Measurements from ENCODE around the gene FAM107B. TPM values are rescaled to one million over a fixed set of nuclear protein-coding genes. Genes with fewer than 3 reads are reported as not detected.
"Not testable (repeated sequence)": the region's sequence is repeated elsewhere in the genome, so short reads cannot be mapped to it uniquely, and the experiment has no call there.

FAM107B gene
- total RNA-seq, 2 experiments from 2014 or later: 188 to 200 TPM

DNA sequence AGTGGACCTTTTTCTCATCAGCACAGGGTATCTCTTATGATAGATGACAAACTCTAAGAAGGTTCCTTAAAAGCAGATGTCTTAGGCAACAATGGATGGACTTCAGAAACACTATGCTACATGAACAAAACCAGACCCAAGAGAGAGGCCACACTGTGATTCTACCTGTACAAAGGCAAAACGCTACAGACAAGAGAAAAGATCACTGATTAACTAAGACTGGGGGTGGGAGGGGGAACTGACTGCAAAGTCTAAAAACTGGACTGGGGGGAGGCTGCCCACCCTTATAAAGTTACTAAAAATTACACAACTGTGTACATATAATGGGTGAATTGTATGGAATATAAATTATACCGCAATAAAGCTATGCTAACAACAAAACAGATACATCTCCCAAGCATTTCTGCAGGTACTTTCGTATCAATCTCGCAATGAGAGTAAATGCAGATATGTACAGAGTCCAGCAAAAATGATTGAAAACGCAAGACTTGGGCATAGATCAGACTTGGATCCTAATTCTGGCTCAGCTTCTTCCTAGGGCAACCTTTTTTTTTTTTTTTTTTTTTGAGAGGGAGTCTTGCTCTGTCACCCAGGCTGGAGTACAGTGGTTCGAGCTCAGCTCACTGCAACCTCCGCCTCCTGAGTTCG, 179.7 kb downstream of the FAM107B start:
- POLR2A ChIA-PET: interaction anchor here (0.6 kb wide), 2 partner anchors 12 to 42 kb away, joined by 4 to 5 read pairs; no protein-coding TSS in a partner anchor
- Mint-ChIP-seq H3K27ac (peak overlapping the region; percentile 22), H3K4me3 (no peak overlapping the region), H3K4me1 (peaks cover 51% of the 10 kb centered on the region), H3K27me3 (no peaks in the 10 kb centered on the region), H3K36me3 (peaks cover 51% of the 10 kb centered on the region), H3K9me3 (no peaks in the 10 kb centered on the region)
- DNase-seq (no peak), ATAC-seq (ENCODE audit: low read depth) (no peak)

DNA sequence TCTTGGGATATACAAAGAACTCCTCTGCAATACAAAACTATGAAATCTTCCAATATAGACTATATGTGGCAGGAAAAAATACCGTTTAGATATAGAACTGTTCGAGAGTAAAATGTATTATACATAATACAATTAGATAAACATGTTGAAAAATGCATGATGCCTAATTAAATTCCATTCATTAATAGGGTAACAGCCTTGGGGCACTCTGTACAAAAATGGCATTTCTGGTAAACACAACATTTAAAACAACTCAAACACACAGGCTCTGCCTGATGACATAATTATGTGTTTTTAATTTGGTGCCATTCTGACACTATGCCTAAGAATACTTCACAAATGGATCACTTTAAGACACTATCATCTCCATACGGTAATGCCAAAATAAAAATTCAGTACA, 180.9 kb downstream of the FAM107B start:
- no peak for DNase-seq
- Mint-ChIP-seq H3K9me3 (no peaks in the 10 kb centered on the region), H3K36me3 (peaks cover 48% of the 10 kb centered on the region), H3K4me1 (peaks cover 48% of the 10 kb centered on the region), H3K27ac (no peak overlapping the region), H3K27me3 (no peaks in the 10 kb centered on the region), H3K4me3 (no peak overlapping the region)
- POLR2A ChIA-PET: no interaction called here
- ATAC-seq (ENCODE audit: low read depth): no peak

DNA sequence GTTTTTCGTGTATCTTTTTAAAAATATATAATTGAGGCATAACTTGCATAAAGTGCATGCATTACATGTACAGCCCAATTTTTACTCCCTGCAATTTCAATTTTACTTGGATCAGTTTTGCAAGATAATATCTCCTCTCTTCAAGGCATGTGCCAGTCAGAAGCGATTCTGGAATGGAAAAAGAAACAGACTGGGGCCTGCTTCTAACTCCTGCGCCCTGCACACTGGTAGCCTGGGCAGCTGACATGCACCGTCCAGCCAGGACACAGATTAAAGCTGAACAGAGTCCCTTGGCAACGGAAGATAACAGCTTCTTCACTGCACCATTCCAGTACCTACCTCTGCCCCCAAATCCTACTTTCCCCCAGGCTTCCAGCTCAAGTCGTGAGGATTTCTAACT, 182.1 kb downstream of the FAM107B start:
- Mint-ChIP-seq H3K4me3 (no peak overlapping the region), H3K9me3 (no peaks in the 10 kb centered on the region), H3K27ac (no peak overlapping the region), H3K4me1 (peaks cover 52% of the 10 kb centered on the region), H3K27me3 (no peaks in the 10 kb centered on the region), H3K36me3 (peaks cover 45% of the 10 kb centered on the region)
- no peak for ATAC-seq (ENCODE audit: low read depth)
- POLR2A ChIA-PET: interaction anchor here (1.4 kb wide), 1 partner anchor 9 kb away, joined by 3 read pairs; no protein-coding TSS in a partner anchor
- no peak for DNase-seq

DNA sequence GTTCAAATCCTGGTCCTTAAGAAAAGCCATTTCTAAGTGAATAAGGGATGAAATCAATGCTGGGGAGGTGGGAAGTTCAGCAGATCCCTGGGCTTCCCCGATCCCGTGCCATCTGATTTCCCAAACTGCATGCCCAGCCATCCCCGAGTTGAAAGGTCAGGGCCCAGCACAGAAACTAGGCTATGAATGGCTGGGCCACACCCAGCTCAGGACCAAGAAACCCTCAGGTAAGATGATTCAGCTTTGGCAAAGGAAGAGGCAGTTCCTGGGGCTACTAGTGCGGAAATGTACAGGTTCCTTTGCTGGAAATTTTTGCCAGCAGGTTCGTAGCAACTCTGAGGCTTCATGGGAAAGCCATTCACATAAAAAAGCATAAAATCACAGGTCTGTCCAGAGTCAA, 182.7 kb downstream of the FAM107B start:
- Mint-ChIP-seq H3K27me3 (no peaks in the 10 kb centered on the region), H3K9me3 (no peaks in the 10 kb centered on the region), H3K27ac (no peak overlapping the region), H3K36me3 (peaks cover 42% of the 10 kb centered on the region), H3K4me1 (peaks cover 54% of the 10 kb centered on the region), H3K4me3 (no peak overlapping the region)
- no peak for DNase-seq
- POLR2A ChIA-PET: interaction anchor here (1.4 kb wide), 1 partner anchor 10 kb away, joined by 3 read pairs; no protein-coding TSS in a partner anchor
- no peak for ATAC-seq (ENCODE audit: low read depth)

DNA sequence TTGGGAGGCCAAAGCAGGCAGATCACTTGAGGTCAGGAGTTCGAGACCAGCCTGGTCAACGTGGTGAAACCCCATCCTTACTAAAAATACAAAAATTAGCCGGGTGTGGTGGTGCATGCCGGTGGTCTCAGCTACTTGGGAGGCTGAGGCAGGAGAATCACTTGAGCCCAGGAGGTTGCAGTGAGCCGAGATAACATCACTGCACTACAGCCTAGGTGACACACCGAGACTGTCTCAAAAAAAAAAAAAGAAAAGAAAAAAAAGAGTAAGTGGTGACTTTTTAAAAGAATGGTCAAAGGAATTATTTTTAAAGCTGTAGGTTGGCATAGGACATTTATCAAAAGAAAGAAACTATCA, 185.8 kb downstream of the FAM107B start:
- not testable (repeated sequence) for DNase-seq; ATAC-seq (ENCODE audit: low read depth); H3K27me3 Mint-ChIP-seq; H3K9me3 Mint-ChIP-seq
- H3K4me1 Mint-ChIP-seq: peaks cover 74% of the 10 kb centered on the region
- peak overlapping the region; percentile 94 for H3K27ac Mint-ChIP-seq
- peaks cover 29% of the 10 kb centered on the region for H3K36me3 Mint-ChIP-seq
- POLR2A ChIA-PET: interaction anchor here (1.0 to 3.2 kb wide), 5 partner anchors 19 to 289 kb away, joined by 3 to 26 read pairs (median 4); partner anchors contain the start of genes CDNF, HSPA14, MSANTD7 and SUV39H2
- H3K4me3 Mint-ChIP-seq: peak overlapping the region; percentile 72

DNA sequence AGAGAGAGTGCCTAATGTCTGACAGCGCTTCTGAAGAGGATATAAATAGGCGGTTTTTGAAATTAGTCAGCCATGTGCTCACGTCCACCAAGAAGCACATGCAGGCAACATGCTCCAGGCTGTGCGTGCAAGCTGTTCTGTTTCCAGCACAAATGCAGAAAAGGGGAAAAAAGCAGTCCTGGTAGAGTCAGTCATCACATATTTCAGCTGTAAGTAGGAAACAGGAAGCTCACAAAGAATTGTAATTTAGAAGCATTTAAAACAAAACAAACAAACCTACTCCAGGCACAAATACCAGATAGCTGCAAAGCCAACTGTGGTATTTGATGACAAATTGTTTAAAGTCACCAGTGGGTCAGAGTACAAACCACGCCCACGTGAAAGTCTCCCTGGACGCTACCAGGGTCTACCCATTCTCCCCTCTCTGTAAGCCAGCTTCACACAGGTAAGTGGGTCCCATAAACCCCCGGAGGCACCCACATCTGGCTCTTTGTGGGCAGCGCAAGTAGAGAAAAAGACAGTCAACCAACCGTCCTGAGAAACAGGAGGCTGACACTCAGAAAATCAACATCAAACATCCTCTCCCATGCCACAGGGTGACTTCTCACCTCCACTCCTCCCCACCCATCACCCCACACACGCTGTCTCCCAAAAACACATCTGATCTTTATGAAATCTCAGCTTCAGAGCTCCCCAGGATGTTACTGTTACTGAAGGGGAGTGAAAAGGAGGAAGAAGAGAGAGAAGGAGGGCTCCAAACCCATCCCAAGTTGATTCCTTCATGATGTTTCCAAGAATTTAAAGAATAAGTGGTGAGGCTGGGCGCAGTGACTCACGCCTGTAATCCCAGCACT, 186.4 kb downstream of the FAM107B start:
- H3K9me3 Mint-ChIP-seq: no peaks in the 10 kb centered on the region
- no peak for DNase-seq
- peak overlapping the region; percentile 94 for H3K27ac Mint-ChIP-seq
- H3K4me1 Mint-ChIP-seq: peaks cover 80% of the 10 kb centered on the region
- H3K4me3 Mint-ChIP-seq: peak overlapping the region; percentile 72
- H3K27me3 Mint-ChIP-seq: no peaks in the 10 kb centered on the region
- H3K36me3 Mint-ChIP-seq: peaks cover 29% of the 10 kb centered on the region
- ATAC-seq (ENCODE audit: low read depth): peak; percentile 32
- POLR2A ChIA-PET: interaction anchor here (0.8 to 3.2 kb wide), 10 partner anchors 8 to 290 kb away, joined by 3 to 26 read pairs (median 4); partner anchors contain the start of genes CDNF, HSPA14, MSANTD7 and SUV39H2

DNA sequence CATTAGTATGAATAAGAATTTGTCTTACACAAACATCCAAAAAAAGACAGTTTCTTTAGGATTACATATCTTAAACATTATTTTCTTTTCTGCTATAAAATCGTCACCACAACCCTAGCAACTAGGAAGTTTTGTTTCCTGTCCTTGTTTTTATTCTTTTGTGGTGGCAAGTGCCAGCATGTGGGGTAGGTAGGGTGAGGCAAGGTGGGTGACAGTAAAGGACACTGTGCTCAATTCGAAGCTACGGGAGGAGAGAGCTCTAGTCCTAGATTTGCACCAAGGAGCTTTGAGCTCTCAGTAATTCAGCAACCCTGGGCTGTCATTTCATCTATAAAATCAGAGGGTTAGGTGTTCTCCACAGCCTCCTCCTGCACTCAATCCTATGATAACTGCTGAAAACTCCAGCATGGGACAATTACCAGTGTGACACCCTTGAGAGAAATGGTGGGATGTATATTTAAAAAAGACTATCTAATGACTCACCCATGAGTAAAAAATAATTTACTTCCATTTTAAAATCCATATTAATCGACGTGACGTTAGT, 187.1 kb downstream of the FAM107B start:
- Mint-ChIP-seq H3K9me3 (no peaks in the 10 kb centered on the region), H3K27me3 (no peaks in the 10 kb centered on the region), H3K4me3 (peak overlapping the region; percentile 72), H3K36me3 (peaks cover 27% of the 10 kb centered on the region), H3K4me1 (peaks cover 81% of the 10 kb centered on the region), H3K27ac (peak overlapping the region; percentile 94)
- no peak for DNase-seq
- POLR2A ChIA-PET: interaction anchor here (0.8 to 3.2 kb wide), 8 partner anchors 7 to 291 kb away, joined by 3 to 26 read pairs (median 4); partner anchors contain the start of genes CDNF, HSPA14, MSANTD7 and SUV39H2
- ATAC-seq (ENCODE audit: low read depth): no peak

DNA sequence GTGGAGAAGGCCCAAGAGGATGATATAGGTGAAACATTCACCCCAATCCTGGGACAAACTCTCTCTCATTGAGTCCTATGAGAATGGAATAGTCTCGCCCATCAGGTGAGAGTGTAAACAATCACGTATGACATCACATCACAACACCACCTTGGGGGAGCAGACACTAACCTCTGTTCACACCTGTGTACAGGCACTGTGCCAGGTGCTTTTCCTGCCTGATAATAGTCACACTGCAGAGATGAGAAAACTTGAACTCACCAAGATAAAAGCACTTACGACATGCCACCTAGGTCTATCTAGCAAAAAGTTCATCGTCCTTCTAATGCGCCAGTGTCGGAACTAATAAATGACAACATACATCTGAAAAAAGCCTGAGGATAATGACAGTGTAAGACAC, 187.8 kb downstream of the FAM107B start:
- Mint-ChIP-seq H3K36me3 (peaks cover 28% of the 10 kb centered on the region), H3K9me3 (no peaks in the 10 kb centered on the region), H3K4me1 (peaks cover 80% of the 10 kb centered on the region), H3K4me3 (peak overlapping the region; percentile 78), H3K27ac (peak overlapping the region; percentile 94), H3K27me3 (no peaks in the 10 kb centered on the region)
- ATAC-seq (ENCODE audit: low read depth) (no peak), DNase-seq (no peak)
- POLR2A ChIA-PET: no interaction called here

DNA sequence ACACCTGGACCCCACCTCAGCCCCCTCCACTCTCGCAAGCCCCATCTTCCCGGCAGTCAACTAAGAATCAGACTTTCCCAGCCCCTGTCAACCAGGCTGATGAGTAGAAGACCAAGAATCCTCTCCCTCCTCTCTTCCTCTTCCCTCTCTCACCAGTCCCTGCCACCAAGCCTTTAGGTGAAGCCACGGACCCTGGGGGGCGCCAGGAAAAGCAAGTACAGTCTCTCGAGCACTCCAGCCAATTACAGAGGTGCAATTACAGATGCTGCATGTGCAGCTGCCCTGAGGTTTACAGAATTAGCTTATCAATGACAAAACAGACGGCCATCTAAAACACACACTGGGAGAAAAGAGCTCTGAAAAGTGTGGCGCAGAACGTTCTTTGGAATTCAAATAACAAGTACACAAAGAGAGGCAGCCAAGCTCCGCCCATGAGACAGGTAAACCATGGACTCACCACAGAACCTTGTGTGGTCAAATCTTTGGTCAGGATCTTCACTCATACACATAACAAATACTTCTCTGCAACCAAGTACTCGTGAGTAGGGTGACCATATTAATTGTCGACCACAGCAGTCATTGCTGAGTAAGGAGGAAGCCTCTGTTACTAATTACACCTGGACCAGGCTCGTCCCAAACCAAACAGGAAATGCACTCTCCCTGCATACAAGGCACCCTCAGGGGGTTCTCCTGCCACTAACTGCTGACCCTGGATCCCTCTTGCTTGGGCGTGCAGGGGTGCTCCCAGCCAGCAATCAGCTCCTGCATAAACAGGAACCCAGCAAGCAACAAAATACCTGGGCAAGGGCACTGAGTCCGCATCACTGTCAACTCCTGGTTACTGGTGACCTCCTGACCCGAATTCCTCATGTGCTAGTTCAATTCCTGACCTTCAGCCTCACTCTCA, 189.2 kb downstream of the FAM107B start:
- POLR2A ChIA-PET: interaction anchor here (1.3 kb wide), 1 partner anchor 15 kb away, joined by 4 read pairs; no protein-coding TSS in a partner anchor
- H3K36me3 Mint-ChIP-seq: peaks cover 29% of the 10 kb centered on the region
- H3K4me3 Mint-ChIP-seq: peak overlapping the region; percentile 78
- H3K27ac Mint-ChIP-seq: peak overlapping the region; percentile 94
- ATAC-seq (ENCODE audit: low read depth) (no peak), DNase-seq (no peak)
- H3K9me3 Mint-ChIP-seq: no peaks in the 10 kb centered on the region
- H3K4me1 Mint-ChIP-seq: peaks cover 84% of the 10 kb centered on the region
- H3K27me3 Mint-ChIP-seq: no peaks in the 10 kb centered on the region

DNA sequence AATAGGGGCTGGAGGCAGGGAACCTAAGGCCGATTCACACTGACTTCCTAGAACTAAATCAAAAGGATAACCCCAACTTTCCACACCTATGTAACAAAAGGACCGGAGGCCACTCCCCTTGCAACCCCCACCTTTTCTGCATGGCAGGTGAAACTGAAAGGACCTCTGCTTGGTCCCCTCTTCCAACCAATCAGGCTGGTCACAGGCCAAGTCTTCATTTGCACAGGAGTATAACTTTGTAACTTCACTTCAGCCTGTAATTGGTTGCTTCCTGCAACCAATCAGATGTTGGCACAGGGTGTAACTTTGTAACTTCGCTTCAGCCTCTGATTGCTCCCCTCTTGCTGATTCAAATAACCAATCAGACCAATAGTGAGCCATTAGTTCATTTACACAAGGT, 190.0 kb downstream of the FAM107B start:
- Mint-ChIP-seq H3K9me3 (no peaks in the 10 kb centered on the region), H3K27me3 (no peaks in the 10 kb centered on the region), H3K4me3 (peak overlapping the region; percentile 78), H3K27ac (peak overlapping the region; percentile 94), H3K36me3 (peaks cover 23% of the 10 kb centered on the region), H3K4me1 (peaks cover 84% of the 10 kb centered on the region)
- POLR2A ChIA-PET: interaction anchor here (0.6 to 3.7 kb wide), 4 partner anchors 14 to 252 kb away, joined by 3 to 33 read pairs (median 5); no protein-coding TSS in a partner anchor
- DNase-seq (no peak), ATAC-seq (ENCODE audit: low read depth) (peak; percentile 24)

DNA sequence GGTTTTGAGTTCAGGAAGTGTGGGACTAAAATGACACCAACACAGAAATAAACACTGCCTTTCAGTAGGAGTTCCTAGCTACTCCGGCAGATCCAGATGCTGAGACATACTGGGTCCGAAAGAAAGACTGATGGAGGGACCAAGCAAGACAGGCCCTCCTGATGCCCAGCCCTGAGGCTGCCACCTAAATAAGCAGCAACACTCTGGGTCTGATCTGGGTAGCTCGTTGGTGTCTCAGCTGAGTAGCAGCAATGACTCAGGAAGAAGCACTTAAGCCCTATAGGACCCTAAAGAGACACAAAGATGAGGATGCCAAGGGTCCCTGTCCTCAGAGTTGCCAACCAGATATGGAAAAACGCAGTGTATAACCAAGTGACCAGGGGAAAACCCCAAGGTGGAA, 190.7 kb downstream of the FAM107B start:
- no peak for ATAC-seq (ENCODE audit: low read depth)
- Mint-ChIP-seq H3K4me3 (peak overlapping the region; percentile 78), H3K27me3 (no peaks in the 10 kb centered on the region), H3K4me1 (peaks cover 85% of the 10 kb centered on the region), H3K36me3 (peaks cover 24% of the 10 kb centered on the region), H3K27ac (peak overlapping the region; percentile 94), H3K9me3 (no peaks in the 10 kb centered on the region)
- POLR2A ChIA-PET: interaction anchor here (0.6 to 3.7 kb wide), 5 partner anchors 13 to 253 kb away, joined by 3 to 33 read pairs (median 7); no protein-coding TSS in a partner anchor
- no peak for DNase-seq

DNA sequence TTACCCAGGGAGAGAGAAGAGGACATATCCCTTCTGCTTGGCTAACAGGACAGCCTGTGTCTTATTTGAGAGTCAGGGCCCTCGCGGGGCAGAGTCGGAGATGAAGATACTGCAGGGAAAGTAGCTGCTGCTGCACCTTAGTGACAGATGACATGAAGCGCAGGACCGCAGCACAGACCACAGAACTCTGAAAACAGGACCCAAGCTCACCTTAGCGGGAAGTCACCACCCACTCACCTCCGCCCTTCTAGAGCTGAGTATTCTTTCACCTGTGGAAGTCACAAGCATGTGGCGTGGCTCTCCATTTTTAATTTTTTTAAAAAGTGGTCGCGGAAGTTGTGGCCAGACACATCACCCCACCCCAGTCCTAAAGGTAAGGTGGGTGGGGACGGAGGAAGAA, 191.4 kb downstream of the FAM107B start:
- Mint-ChIP-seq H3K4me1 (peaks cover 80% of the 10 kb centered on the region), H3K27me3 (no peaks in the 10 kb centered on the region), H3K27ac (peak overlapping the region; percentile 94), H3K36me3 (peaks cover 22% of the 10 kb centered on the region), H3K4me3 (peak overlapping the region; percentile 78), H3K9me3 (no peaks in the 10 kb centered on the region)
- peak; percentile 73 for DNase-seq
- ATAC-seq (ENCODE audit: low read depth): peak; percentile 71
- POLR2A ChIA-PET: interaction anchor here (0.7 to 3.7 kb wide), 14 partner anchors 9 to 295 kb away, joined by 3 to 33 read pairs (median 4); partner anchors contain the start of genes CDNF, HSPA14 and MSANTD7
